ENCODE results near the gene CDK5R1. TPM values are rescaled to one million over a fixed set of nuclear protein-coding genes. Genes with fewer than 3 reads are reported as not detected.

The CDK5R1 gene
- total RNA-seq, 6 experiments from 2014 or later: 0.37 to 0.90 (median 0.48) TPM

GRCh38 chr17:32461853-32462617, 24.8 kb upstream of the CDK5R1 start:
- intact Hi-C loops (cut with DNase I): no loop called here
- Histone ChIP-seq H3K4me1 (peaks cover 0 to 5% (median 0%) of the 10 kb centered on the region in 4 donors), H3K27ac (no peak overlapping the region), H3K36me3 (peaks cover 4 to 84% (median 33%) of the 10 kb centered on the region in 4 donors), H3K4me3 (no peak overlapping the region), H3K27me3 (no peaks in the 10 kb centered on the region), H3K9me3 (no peaks in the 10 kb centered on the region)
- DNase-seq: no peak
- TF ChIP-seq CTCF (IDR thresholded peaks at IDR 0.05): peak; percentile 51 to 64 (median 58)
- no peak for TF ChIP-seq POLR2A (IDR thresholded peaks at IDR 0.05)
- peak; percentile 76 to 93 (median 84) for ATAC-seq
- WGBS (ENCODE audit: insufficient coverage, low coverage, low lambda C conversion rate, missing lambda C conversion rate): 17% methylated on average over 1 of the region's 1 CpG

GRCh38 chr17:32463304-32463703, 23.5 kb upstream of the CDK5R1 start:
- Histone ChIP-seq H3K4me3 (no peak overlapping the region), H3K36me3 (peaks cover 4 to 84% (median 27%) of the 10 kb centered on the region in 4 donors), H3K27me3 (no peaks in the 10 kb centered on the region), H3K27ac (no peak overlapping the region), H3K4me1 (peaks cover 0 to 5% (median 0%) of the 10 kb centered on the region in 4 donors), H3K9me3 (no peaks in the 10 kb centered on the region)
- TF ChIP-seq POLR2A (IDR thresholded peaks at IDR 0.05): no peak
- no peak for TF ChIP-seq CTCF (IDR thresholded peaks at IDR 0.05)
- intact Hi-C loops (cut with DNase I): no loop called here
- DNase-seq (no peak), ATAC-seq (no peak)
- 83% methylated on average over 3 of the region's 3 CpGs for WGBS (ENCODE audit: insufficient coverage, low coverage, low lambda C conversion rate, missing lambda C conversion rate)

- Histone ChIP-seq H3K27ac (no peak overlapping the region), H3K36me3 (peaks cover 4 to 84% (median 28%) of the 10 kb centered on the region in 4 donors), H3K27me3 (no peaks in the 10 kb centered on the region), H3K4me1 (peaks cover 0 to 5% (median 0%) of the 10 kb centered on the region in 4 donors), H3K9me3 (no peaks in the 10 kb centered on the region), H3K4me3 (no peak overlapping the region)
- no peak for DNase-seq
- WGBS (ENCODE audit: insufficient coverage, low coverage, low lambda C conversion rate, missing lambda C conversion rate): 38% methylated on average over 1 of the region's 1 CpG
- no peak for ATAC-seq
- TF ChIP-seq POLR2A (IDR thresholded peaks at IDR 0.05) (no peak), CTCF (IDR thresholded peaks at IDR 0.05) (no peak)
- intact Hi-C loops (cut with DNase I): no loop called here
These were observed 22.4 kb upstream of the CDK5R1 start for GRCh38 chr17:32464374-32464773.

GRCh38 chr17:32467949-32468348, 18.8 kb upstream of the CDK5R1 start:
- WGBS (ENCODE audit: insufficient coverage, low coverage, low lambda C conversion rate, missing lambda C conversion rate): 98% methylated on average over 7 of the region's 7 CpGs
- no peak overlapping the region for H3K4me3 ChIP-seq
- H3K9me3 ChIP-seq: no peaks in the 10 kb centered on the region
- TF ChIP-seq CTCF (IDR thresholded peaks at IDR 0.05) (no peak), POLR2A (IDR thresholded peaks at IDR 0.05) (no peak)
- no peaks in the 10 kb centered on the region for H3K27me3 ChIP-seq
- no peak for DNase-seq
- no peak overlapping the region for H3K27ac ChIP-seq
- H3K36me3 ChIP-seq: peaks cover 4 to 95% (median 36%) of the 10 kb centered on the region in 4 donors
- no peaks in the 10 kb centered on the region for H3K4me1 ChIP-seq
- ATAC-seq: no peak
- intact Hi-C loops (cut with DNase I): no loop called here
